ENCODE results near the gene AOPEP.
"Not testable (repeated sequence)": the region's sequence is repeated elsewhere in the genome, so short reads cannot be mapped to it uniquely, and the experiment has no call there.

AOPEP gene

DNA sequence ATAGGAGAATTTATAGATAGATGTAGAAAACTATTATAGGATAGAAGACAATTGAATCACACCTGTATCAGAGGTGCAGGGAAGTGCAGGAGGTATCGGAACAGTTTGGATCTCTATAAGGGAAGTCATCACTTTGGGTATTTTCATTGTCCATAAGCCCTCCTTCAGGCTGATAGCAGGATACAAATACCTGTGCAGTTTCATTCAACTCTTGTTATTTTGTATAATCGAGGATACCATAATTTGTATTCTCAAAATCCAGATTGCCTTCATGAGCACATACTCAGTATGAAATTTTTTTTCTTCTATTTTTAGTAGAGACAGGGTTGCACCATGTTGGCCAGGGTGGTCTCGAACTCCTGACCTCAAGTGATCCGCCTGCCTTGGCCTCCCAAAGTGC lies 289.1 kb downstream of the AOPEP start:
- in situ Hi-C loops (cut with MboI; ENCODE audit: low pct_unique_long_range_greater_than_20kb, low sequenced_read_pairs, unreplicated experiment): no loop called here
- no peak for TF ChIP-seq CTCF (IDR thresholded peaks at IDR 0.05; ENCODE audit: extremely low read depth, insufficient read depth, missing control alignments)
- DNase-seq (ENCODE audit: low spot score): no peak

- in situ Hi-C loops (cut with MboI; ENCODE audit: low pct_unique_long_range_greater_than_20kb, low sequenced_read_pairs, unreplicated experiment): no loop called here
- DNase-seq (ENCODE audit: low spot score): no peak
Measured at GRCh38 chr9:95017062-95017461, 290.6 kb downstream of the AOPEP start.

GRCh38 chr9:95017661-95018060 lies 291.2 kb downstream of the AOPEP start:
- TF ChIP-seq CTCF (IDR thresholded peaks at IDR 0.05; ENCODE audit: extremely low read depth, insufficient read depth, missing control alignments): no peak
- DNase-seq (ENCODE audit: low spot score): no peak
- in situ Hi-C loops (cut with MboI; ENCODE audit: low pct_unique_long_range_greater_than_20kb, low sequenced_read_pairs, unreplicated experiment): no loop called here

More at GRCh38 chr9:95017062-95017461, 290.6 kb downstream of the AOPEP start:
- TF ChIP-seq CTCF (IDR thresholded peaks at IDR 0.05; ENCODE audit: extremely low read depth, insufficient read depth, missing control alignments): no peak

DNA sequence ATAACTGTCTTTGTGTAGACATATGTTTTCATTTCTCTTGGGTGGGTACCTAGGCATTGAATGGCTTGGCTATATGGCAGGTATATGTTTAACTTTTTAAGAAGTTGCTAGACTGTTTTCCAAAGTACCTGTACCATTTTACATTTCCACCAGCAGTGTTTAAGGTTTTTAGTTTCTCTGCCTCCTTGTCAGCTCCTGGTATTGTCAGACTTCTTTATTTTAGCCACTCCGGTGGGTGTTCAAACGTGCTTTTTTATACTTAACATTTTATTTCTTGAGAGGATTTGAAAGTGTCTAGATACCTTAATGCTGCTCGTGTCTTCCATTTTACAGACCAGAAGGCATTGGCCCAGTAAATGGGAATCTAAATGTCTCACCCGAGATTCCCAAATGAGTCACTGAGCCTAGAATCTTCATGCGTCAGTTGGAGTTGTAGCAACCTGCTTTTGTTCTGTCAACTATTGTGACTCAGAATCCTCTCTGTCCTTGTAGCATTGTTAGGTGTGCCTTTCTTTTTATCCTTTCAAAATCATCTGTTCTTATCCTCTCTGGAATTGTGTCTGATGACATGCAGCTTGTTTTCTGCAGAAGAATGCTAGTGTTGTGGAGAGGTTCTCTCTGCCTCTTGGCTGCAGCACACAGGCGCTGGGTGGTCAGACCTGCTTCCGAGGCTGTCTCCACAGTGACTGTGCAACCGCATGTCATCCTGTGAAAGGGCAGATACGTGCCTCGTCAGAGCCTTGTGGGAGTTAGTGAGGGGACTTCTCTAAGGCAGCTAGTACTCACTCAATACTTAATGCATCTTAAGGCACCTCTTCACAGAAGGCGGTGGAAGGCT lies 291.8 kb downstream of the AOPEP start:
- TF ChIP-seq CTCF (IDR thresholded peaks at IDR 0.05; ENCODE audit: extremely low read depth, insufficient read depth, missing control alignments): no peak
- in situ Hi-C loops (cut with MboI; ENCODE audit: low pct_unique_long_range_greater_than_20kb, low sequenced_read_pairs, unreplicated experiment): no loop called here
- peak; percentile 24 for DNase-seq (ENCODE audit: low spot score)

- in situ Hi-C loops (cut with MboI; ENCODE audit: low pct_unique_long_range_greater_than_20kb, low sequenced_read_pairs, unreplicated experiment): not testable (repeated sequence)
Measured at GRCh38 chr9:95020644-95021043, 294.1 kb downstream of the AOPEP start.

DNA sequence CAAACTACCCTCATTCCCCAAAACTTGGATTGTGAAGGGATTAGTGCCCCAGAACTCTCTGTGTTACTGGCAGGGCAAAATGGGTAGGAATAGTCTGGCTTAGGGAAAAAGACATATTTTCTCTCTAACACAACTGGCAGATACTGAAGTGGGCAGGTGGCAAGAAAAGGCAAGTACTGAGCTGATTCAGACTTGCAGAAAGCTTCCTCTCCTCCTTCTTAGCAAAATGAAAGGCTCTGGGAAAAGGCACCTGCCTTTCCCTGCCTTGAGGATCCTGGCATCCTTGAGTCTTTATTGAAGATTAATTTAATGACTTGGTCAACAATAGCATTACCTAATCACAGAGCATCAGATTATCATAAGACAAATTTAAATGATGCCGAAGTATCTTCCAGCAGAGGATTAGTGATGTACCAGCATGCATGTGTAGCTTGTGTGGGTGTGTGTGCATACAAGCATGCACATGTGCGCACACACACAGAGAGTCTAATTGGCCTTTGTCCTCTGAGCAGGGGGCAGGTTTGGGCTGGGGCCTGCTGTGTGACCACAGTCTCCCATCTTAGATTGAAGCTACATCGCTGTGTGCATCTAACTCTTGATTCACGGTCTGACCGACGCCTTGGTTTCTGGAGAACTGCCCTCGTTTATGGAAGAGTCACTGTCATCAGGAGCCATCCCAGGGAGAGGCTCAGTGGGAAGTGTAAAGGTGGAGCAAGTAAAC lies 294.8 kb downstream of the AOPEP start:
- no peak for DNase-seq (ENCODE audit: low spot score)
- in situ Hi-C loops (cut with MboI; ENCODE audit: low pct_unique_long_range_greater_than_20kb, low sequenced_read_pairs, unreplicated experiment): no loop called here
- no peak for TF ChIP-seq CTCF (IDR thresholded peaks at IDR 0.05; ENCODE audit: extremely low read depth, insufficient read depth, missing control alignments)

More at GRCh38 chr9:95020644-95021043, 294.1 kb downstream of the AOPEP start:
- not testable (repeated sequence) for DNase-seq (ENCODE audit: low spot score)

GRCh38 chr9:95022657-95023056 lies 296.2 kb downstream of the AOPEP start:
- in situ Hi-C loops (cut with MboI; ENCODE audit: low pct_unique_long_range_greater_than_20kb, low sequenced_read_pairs, unreplicated experiment): no loop called here
- TF ChIP-seq CTCF (IDR thresholded peaks at IDR 0.05; ENCODE audit: extremely low read depth, insufficient read depth, missing control alignments): no peak
- no peak for DNase-seq (ENCODE audit: low spot score)

Data from GM13977 (cell line).